ENCODE results near the gene NDUFB2.
"Not testable (repeated sequence)": the region's sequence is repeated elsewhere in the genome, so short reads cannot be mapped to it uniquely, and the experiment has no call there.

The NDUFB2 gene

GRCh38 chr7:140693849-140694248 is 2.7 kb upstream of the NDUFB2 start:
- not testable (repeated sequence) for DNase-seq

GRCh38 chr7:140694592-140694991 is 1.9 kb upstream of the NDUFB2 start:
- no peak for DNase-seq

GRCh38 chr7:140695381-140695780 is 1.1 kb upstream of the NDUFB2 start:
- no peak for DNase-seq

DNA sequence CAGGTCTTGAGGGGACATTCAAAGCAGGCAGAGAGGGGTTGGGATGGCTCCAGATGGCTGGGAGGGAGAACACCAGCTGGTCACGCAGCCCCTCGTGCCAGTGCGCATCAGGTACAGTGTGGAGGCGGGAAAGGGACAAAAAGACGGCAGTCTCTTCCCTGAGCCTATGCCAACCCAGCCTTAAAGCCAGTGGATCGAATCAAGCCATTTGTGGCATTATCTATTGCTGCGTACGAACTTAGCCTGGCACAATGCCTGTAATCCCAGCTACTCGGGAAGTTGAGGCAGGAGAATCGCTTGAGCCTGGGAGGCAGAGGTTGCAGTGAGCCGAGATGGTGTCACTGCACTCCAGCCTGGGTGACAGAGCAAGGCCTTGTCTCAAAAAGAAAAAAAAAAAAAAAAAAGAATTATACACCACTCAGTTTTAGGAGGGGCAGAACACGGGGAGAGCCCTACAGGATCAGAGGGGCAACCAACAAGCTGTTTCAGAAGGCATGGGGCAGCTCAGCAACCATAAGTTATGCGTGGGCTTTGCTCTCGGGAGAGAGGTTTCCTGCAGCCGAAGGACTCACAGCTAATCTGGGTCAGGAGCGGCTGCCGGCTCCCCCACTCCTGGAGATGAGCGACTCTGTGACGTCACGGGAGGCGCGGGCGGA is 356 bp upstream of the NDUFB2 start:
- DNase-seq, result peak; percentile 96

- DNase-seq, result no peak
Observed at GRCh38 chr7:140697447-140698143, 1.1 kb downstream of the NDUFB2 start.

DNA sequence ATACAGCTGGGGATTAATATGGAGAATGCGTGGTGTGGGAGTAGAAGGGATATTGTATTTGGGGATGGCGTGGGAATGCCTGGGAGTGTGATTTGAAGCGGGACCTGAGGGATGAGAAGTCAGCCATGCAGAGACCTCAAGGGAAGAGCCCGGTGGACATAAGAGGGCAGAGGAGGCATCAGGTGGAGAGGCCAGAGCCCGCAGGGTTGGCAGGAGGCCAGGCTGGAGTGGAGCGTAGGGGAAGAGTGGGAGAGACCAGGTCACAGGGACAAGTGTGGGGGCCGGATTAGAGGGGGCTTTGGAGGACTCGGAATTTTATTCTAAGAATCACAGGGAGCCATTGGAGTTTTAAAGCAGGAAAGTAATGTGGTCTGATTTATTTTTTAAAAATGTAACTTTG is 2.0 kb downstream of the NDUFB2 start:
- DNase-seq, result no peak

DNA sequence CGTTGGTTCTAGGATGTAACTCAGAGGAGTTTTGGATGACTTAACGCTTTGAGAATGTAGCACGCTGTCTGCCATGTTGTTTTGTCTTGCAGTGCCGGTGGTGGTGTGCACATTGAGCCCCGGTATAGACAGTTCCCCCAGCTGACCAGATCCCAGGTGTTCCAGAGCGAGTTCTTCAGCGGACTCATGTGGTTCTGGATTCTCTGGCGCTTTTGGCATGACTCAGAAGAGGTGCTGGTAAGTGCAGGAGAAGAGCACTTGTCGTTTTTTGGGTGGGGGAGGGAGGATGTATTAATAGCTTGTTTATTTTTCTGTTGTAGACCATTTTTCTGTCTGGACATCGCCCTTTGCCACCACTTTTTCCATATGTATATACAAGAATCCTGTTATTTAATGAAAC is 6.3 kb downstream of the NDUFB2 start:
- no peak for DNase-seq

DNA sequence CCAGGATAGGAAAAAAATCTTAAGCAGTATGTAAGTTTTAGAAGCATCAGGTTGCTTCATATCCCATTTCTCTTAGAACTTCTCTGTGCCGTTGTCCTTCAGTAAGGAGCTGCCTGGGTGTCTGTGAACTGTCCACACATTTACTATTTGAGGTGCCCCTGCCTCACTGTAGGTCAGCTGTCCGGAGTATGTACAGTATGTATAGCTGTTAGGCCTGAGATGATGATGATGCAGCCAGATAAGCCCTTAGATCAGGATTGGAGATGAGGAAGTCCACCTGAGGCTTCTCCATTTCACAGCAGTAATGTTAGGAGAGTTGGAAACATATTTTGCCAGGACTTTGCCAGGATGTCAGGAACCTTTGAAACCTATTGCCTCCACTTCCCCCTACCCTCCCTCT is 7.7 kb downstream of the NDUFB2 start:
- no peak for DNase-seq

- no peak for DNase-seq
Observed at GRCh38 chr7:140707132-140707531, 10.6 kb downstream of the NDUFB2 start.

DNA sequence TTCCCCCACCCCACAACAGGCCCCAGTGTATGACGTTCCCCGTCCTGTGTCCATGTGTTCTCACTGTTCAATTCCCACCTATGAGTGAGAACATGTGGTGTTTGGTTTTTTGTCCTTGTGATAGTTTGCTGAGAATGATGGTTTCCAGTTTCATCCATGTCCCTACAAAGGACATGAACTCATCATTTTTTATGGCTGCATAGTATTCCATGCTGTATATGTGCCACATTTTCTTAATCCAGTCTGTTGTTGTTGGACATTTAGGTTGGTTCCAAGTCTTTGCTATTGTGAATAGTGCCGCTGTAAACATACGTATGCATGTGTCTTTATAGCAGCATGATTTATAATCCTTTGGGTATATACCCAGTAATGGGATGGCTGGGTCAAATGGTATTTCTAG is 12.3 kb downstream of the NDUFB2 start:
- DNase-seq, result not testable (repeated sequence)

DNA sequence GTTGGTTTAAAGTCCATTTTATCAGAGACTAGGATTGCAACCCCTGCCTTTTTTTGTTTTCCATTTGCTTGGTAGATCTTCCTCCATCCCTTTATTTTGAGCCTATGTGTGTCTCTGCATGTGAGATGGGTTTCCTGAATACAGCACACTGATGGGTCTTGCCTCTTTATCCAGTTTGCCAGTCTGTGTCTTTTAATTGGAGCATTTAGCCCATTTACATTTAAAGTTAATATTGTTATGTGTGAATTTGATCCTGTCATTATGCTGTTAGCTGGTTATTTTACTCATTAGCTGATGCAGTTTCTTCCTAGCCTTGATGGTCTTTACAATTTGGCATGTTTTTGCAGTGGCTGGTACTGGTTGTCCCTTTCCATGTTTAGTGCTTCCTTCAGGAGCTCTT is 15.9 kb downstream of the NDUFB2 start:
- DNase-seq, result not testable (repeated sequence)

DNA sequence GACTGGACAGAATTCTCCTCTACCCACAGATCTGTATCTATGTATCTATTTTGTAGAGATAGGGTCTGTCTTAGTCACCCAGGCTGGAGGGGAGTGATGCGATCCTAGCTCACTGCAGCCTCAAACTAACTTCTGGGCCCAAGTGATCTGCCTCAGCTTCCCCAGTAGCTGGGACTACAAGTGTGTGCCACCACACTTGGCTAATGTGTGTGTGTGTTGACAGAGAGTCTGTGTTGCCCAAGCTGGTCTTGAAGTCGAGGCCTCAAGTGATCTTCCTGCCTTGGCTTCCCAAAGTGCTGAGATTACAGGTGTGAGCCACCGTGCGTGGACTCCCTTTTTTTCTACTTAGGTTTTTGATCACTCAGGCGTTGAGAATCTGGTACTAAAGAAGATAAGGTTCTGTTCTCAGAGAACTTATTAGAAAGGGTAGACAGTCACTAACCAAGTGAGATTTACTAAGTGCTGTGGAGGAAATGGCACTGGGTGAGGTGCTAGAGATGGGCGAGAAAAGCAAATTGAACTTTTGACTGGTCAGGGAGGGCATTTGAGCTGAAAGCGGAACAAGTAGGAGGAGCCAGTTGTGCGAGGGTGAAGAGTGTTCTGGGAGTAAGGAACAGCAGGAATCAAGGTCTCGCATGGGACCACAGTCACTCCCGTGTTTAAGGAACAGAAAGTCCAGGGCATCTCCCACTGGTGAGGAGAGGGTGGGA is 18.0 kb downstream of the NDUFB2 start:
- no peak for DNase-seq

GRCh38 chr7:140719721-140720120 is 23.2 kb downstream of the NDUFB2 start:
- no peak for DNase-seq

DNA sequence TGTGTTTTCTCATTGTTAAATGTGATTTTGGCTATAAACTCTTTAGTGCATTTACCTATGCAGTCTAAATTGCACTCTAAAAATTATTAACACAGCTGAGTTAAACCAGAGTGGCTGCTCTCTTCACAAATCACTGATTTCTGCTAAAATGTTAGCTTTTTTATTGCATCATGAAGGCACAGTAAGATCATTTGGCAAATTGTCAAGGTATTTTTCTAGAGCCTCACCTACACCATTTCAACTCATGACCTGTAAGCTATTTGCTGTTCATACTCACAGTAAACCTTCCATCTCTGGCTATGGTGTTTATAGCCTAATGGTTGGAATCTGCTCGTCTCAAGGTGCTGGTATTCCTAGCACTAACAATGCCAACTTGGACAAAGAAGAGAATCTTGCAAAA is 25.7 kb downstream of the NDUFB2 start:
- no peak for DNase-seq

DNA sequence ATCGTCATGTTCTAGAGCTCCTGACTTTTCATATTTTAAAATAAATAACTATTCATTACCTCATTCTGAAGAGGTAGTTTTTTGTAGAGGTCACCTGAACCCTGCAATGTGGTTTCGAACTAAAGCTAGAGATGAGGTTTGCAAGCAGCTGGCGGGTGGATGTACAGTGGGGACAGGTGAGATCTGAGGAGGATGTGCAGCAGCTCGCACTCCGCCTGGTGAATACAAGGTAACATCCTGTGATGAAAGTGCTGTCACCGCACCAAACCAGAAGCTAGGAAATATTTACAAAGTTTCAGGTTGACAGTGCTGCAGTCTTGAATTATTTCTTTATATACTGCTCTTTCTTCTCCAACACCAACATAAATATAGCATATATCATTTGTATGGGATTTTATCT is 26.5 kb downstream of the NDUFB2 start:
- DNase-seq, result peak; percentile 16

DNA sequence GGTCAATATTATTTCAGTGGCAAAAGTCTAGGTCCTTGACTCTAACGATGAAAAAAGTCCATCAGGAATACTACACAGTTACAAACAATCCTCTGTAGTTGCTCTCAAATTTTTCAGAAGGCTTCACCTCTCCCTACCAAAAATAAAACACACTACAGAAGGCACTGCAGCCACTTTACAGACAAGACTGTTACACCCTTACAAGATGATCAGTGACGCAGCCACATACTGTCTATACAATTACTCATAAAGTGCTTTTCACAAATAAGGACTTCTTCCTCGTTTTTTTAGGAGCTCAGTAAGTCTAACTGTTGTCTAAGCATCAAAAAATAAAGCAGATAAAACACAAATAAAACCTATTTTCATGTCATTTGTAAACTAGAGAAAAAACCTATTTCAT is 27.1 kb downstream of the NDUFB2 start:
- no peak for DNase-seq

DNA sequence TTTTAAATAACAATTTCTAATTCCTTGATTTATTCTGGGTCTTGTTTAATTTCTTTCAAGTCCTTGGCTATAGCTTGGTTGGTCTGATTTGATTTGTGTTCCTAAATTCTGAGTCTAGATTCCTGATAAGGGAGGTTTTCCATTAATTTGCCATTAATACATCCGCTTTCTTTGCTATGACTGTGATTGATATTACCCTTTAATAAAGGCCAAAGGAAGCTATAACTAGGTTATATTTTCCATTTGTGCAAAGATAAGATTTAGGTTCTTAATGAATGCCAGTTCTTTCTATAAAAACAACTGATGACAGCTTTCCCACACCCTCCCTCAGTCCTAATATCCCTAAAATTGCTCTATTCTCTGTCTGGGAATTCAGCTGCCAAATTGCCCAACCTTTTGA is 28.2 kb downstream of the NDUFB2 start:
- no peak for DNase-seq

GRCh38 chr7:140726281-140726680 is 29.8 kb downstream of the NDUFB2 start:
- DNase-seq, result no peak

DNA sequence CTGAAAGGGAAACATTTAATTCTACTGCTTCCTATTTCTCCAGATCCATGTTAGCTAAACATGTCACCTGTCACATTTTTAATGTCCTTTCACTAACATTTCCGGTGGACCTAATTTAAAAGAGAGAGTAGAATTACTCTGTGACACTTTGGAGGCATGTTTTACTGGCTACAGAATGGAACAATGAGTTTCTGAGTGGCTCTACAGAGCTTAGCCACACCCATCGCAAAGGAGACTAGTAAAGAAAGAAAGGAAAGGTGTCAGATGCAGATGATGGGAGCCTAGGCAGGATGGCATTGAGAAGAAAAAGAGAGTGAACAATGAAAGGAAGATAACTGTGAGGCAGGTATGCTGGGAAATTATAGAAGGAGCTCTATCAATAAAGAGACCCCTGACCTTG is 35.9 kb downstream of the NDUFB2 start:
- no peak for DNase-seq

DNA sequence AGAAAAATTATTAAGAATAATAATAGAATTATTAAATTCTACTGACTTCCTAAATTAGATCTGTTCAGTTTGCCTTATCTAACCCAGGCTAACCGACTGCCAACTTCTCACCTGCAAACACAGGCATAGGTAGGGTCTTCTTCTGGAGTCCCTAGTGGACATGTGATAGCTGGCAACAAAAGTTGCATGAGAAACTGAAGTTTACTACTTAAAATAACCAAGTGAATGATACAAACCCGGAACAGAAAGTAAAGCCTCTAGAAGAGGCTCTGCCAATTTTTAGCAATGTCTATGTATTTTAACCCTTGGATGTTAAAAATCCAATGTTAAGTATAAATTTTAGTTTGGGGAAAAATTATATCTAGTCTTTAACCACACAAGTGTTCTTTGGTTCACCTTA is 37.6 kb downstream of the NDUFB2 start:
- no peak for DNase-seq

GRCh38 chr7:140734729-140735128 is 38.2 kb downstream of the NDUFB2 start:
- no peak for DNase-seq

DNA sequence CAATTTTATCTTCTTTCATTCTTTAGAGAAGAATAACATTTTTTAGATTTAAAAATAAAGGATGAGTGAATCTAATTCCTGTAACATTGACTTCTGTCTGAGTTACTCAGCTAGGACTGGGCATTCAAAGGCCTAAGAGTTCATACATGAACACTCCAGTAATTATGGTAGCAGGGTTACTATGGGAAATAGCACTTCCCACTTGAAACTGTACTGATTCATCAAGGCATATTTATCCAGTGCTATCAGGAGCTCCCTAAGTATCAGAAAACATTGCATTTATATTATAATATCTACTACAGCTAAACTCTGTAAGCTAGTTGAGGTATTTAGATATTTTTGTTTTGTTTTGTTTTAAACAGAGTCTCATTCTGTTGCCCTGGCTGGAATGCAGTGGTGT is 41.8 kb downstream of the NDUFB2 start:
- no peak for DNase-seq

GRCh38 chr7:140743255-140743654 is 46.7 kb downstream of the NDUFB2 start:
- DNase-seq, result not testable (repeated sequence)

DNA sequence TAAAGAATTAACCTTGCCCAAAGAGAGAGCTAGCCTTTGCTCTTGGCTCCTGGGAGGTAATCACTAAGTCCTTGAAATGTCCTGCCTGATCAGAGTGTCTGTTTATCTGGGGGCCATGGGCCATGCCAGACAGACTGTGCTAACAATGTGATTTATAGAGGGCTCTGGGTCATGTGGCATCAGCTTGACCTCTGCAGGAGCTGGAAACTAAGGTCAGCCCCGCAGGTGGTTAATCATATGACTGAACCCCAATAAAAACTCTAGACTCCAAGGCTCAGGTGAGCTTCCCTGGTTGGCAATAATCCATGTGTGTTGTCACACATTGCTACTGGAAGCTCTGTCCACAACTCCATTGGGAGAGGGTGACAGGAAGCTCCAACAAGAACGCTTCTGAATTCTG is 47.5 kb downstream of the NDUFB2 start:
- DNase-seq, result no peak

Data from stimulated activated CD4-positive, alpha-beta T cell treated with anti-CD3 and anti-CD28 coated beads, Interleukin-4, amount 100 ng/mL, for 1 hour (primary cell).